Measurements from ENCODE around the gene MMD.
"Not testable (repeated sequence)": the region's sequence is repeated elsewhere in the genome, so short reads cannot be mapped to it uniquely, and the experiment has no call there.

Gene MMD

DNA sequence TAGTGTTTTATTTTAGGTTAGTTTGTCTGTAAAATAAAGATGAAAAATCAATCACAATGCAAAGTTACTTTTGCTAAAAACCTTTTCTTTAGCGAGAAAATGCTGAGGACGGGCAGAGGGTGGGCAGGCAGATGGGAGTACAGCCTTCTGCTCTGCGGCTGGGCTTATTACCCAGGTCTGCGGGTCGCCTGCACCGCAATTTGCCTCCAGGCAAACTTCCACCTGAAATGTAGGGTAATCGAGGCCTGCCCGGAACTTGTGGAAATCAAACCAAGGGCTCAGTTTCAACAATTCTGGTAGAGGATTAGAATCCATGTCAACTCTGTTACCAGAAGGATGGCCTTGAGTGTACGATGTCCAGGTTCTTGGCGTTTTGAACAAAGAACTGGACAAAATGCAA is 22.3 kb upstream of the MMD start:
- no peak for DNase-seq

DNA sequence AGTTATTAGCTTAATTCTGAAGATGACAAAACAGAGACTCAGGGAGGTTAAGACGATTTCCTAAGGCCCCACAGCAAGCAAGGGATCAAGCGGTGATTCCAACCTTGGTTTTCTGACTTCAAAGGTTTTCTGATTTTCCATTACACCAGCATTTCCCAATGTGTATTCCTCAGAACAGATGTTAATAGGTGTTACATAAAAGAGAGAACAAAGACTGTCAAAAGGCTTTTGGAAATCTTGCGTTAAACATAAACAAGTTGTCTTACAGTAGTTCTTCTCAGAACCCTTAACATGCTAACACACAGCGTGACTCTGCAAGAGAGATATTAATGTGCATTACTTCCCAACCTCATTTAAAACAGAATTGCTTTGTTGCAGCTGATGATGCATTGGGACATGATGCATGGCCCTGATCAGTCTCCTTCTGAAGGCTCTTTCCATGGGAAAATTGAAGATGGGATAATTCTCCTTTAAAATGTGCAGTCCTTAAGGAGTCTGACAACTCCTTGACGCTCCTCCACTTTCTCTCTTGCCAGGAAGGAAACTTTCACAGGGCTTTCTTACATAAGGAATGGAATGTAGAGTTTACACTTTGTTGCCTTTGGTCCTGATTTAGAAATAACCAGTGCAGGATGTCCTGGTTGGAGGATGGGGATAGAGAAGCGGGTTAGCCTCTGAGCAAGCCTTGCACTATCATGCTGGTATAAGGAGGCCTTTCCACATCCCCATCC is 21.5 kb upstream of the MMD start:
- DNase-seq, result no peak

DNA sequence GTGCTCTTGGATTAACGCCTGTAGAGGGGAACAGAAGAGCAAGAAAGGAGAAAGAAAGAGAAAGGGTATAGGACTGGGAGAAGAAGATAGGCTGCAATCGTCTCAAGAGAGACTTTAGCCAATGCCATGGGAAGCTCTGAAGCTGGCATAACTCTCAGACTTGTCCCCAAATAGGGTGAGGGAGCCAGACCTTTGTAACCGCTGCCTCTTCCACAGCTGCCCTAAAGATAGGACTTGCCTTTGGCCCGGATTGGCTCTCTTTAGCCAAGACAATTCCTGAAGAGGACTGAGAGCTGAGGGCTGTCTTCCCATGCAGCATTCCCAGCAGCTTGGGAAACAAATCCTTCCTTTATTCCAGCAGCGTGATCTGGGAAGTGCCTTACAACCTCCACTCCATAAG is 20.8 kb upstream of the MMD start:
- DNase-seq, result no peak

DNA sequence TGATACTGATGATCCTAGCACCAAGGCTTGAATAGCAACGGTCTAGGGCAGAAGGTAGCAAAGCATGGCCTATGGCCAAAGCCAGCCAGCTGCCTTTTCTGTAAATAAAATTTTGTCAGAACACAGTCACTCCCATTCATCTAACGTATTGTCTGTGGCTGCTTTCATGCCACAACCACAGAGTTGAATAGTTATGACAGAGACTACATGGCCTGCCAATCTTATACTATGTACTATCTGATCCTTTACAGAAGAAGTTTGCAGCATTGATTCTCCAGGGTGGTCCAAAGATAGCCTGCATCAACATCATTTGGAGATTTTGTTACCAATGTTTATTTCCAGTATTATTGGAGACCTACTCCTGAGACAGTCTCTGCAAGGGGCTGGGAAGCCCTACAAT is 19.9 kb upstream of the MMD start:
- peak; percentile 13 for DNase-seq

DNA sequence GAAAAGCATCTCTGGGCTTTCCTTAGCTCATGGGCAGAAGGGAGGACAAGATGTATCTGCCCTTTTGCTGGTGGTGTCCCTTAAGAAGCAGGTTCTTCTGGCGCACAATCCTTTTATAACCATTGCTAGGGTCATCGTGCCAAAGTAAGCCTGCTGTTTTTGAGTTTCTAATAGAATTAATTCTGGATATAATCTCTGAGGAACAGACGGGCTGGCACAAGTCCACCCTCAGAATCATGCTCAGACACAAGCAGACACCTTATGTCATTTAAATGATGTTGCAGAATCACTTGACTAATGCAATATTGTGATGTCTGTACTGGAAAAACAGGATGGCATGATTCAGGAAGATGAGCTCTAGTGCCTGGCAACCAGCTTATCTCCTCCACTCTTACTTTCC is 18.8 kb upstream of the MMD start:
- DNase-seq, result peak; percentile 91

DNA sequence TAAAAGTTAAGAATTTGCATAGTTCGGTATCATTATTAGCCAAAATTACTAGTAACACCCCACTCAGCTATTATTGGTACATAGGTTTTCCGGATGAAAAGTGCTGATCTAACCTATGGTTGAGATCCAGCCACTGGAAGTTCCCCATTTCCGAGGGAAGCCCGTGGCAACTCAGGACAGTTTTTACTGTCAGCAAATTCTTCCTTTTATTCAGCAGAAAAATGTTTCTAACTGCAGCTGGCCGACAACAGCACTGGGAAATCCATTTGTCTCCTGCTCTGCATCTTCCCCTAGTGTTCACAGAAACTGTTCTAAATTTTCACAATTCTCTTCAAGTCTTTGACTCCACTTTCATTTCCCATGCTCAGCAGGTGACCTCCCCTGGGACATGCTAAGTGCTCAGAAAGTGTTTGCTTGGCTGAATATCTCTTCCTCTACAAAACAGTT is 15.5 kb upstream of the MMD start:
- no peak for DNase-seq

GRCh38 chr17:55436224-55437158 is 14.9 kb upstream of the MMD start:
- no peak for DNase-seq

DNA sequence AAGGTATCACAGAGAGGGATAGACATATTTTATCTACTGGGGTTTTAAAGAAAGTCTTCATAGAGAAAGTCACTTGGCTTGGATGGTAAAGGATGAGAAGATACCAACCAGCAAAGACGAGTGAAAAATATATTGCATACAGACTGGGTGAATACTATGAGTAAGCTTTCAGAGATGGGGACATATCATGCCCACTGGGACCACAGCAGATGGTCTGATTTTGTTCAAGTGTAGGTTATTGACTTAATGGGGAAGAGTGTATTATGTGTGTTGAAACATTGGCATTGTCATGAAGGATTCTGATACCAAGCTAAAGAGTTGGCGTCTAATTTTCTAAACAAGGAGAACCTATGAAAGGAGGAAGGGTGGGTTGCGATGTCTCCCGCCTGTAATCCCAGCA is 13.8 kb upstream of the MMD start:
- DNase-seq, result no peak

- DNase-seq, result no peak
Measured at GRCh38 chr17:55434721-55435120, 13.1 kb upstream of the MMD start.

- no peak for DNase-seq
Measured at GRCh38 chr17:55433629-55434422, 12.2 kb upstream of the MMD start.

GRCh38 chr17:55433029-55433628 is 11.5 kb upstream of the MMD start:
- DNase-seq, result no peak

- DNase-seq, result no peak
Measured at GRCh38 chr17:55432358-55433028, 10.9 kb upstream of the MMD start.

GRCh38 chr17:55431914-55432313 is 10.3 kb upstream of the MMD start:
- DNase-seq, result not testable (repeated sequence)

DNA sequence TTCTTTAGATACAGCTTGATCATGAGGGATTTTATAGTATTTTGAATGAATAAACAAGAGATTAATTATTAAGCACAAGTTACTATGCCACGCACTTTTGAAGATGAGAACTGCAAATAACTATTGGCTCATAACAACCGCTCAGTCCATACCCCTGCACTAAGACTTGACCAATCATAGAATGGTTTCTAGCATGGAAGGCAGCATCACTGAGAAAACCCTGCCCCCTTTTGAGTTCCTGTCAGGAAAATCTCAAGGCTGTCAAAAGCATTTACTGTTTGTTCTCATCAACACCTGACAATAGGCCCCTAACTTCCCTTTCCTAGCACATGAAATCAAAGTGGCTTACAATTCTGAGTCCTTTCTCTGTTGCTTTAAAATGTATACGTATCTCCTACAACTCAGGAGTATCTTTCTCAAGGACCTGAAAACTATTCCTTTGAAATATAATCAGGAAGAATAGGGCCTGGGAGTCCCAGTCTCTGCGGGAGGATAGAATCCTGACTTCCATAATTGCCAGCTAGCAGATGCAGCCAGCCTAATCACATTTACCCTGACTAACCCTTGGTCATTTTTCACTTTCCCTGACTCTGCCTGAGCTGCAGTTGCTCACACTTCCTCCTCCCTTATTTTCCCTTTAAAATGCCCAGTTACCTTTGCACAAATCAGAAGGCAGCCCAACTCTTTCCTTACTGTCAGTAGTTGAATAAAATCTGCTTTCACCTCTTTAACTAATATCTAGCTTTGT is 9.1 kb upstream of the MMD start:
- DNase-seq, result no peak

- no peak for DNase-seq
Measured at GRCh38 chr17:55427587-55427882, 5.9 kb upstream of the MMD start.

DNA sequence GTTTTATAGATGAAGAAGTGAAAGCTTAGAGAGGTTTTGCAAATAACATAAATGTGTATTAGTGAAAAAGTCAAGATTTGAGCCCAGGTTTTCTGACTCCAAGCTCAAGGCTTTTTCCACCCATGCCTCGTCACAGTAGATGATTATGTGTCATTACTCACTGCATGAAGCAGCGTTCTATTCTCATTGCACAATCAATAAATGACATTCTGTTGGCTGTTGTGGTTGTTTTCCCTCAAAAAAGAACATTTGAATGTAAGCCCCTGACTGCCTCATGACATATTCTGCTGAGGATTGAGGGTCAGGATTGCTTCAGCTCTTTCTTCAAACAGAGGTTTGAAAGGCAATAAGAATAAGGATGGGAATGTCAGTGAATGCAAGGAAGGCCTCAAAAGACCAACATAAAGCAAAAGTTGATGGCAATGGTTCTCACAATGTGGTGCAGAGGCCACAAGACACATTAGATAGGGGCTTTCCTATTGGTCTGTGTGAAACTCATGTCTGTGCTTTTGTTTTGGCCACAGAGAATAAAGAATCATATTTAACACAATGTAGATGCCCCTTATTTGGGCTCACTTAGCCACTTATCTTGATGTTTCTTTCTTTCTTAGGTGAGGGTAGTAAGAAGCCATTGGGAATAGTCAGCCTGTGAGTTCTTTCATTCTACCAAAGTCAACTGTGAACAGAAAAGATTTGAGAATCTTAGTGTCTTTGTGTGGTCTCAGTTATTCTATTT is 5.4 kb upstream of the MMD start:
- no peak for DNase-seq

GRCh38 chr17:55424893-55425540 is 3.4 kb upstream of the MMD start:
- no peak for DNase-seq

- no peak for DNase-seq
Measured at GRCh38 chr17:55423535-55423934, 1.9 kb upstream of the MMD start.

GRCh38 chr17:55422828-55423164 is 1.2 kb upstream of the MMD start:
- DNase-seq, result not testable (repeated sequence)

GRCh38 chr17:55420776-55421178 is 858 bp downstream of the MMD start:
- no peak for DNase-seq

All from NCI-H446 treated with DMSO at 0.1 percent for 48 hours (cell line).